ENCODE measurements around the gene FREY1. TPM values are rescaled to one million over a fixed set of nuclear protein-coding genes. Genes with fewer than 3 reads are reported as not detected.
A peak's percentile ranks its signal among the peaks of the same experiment; 100 is the strongest.

The FREY1 gene
- total and polyA plus RNA-seq, 8 donors: 0.33 to 9.9 (median 3.6) TPM; not detected in 4

DNA sequence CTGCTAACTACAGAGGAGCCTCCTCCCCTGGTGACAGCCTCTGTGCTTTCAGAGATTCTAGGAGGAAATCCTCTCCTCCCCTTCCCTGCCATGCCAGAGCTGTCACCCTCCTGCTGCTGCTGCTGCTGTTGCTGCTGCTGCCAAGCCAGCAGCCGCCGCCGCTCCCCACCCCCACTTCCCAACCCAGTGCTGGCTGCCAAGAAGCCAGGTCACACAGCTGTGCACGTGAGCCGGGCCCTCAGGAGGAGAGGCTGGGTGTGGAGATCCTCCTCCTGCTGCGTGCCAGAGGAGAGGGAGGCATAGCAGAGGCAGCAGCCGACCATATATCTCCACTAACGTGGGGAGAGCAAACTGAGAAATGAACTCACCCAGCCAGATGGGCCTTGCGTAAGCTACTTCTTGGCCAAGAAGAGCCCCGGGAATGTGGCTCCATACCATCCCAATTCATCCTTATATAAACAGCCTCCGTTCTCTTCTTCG is 47.4 kb downstream of the FREY1 start:
- WGBS, 5 donors: 21 to 39% (median 28%) methylated on average over 12 of the region's 12 CpGs
- DNase-seq: peak; percentile 95
- H3K36me3 ChIP-seq: peaks cover 53 to 88% (median 80%) of the 10 kb centered on the region in 4 donors
- H3K9me3 ChIP-seq: no peaks in the 10 kb centered on the region
- H3K4me3 ChIP-seq: no peak overlapping the region
- peak overlapping the region; percentile 73 to 95 (median 76) for H3K27ac ChIP-seq
- no peaks in the 10 kb centered on the region for H3K27me3 ChIP-seq
- H3K4me1 ChIP-seq: peaks cover 39 to 67% (median 53%) of the 10 kb centered on the region in 4 donors
- TF ChIP-seq EP300 (IDR thresholded peaks at IDR 0.05) (peak; percentile 70), POLR2AphosphoS5 (IDR thresholded peaks at IDR 0.05) (peak; percentile 87 to 99 (median 94)), POLR2A (IDR thresholded peaks at IDR 0.05) (no peak)
- TF ChIP-seq, protein P1, sequence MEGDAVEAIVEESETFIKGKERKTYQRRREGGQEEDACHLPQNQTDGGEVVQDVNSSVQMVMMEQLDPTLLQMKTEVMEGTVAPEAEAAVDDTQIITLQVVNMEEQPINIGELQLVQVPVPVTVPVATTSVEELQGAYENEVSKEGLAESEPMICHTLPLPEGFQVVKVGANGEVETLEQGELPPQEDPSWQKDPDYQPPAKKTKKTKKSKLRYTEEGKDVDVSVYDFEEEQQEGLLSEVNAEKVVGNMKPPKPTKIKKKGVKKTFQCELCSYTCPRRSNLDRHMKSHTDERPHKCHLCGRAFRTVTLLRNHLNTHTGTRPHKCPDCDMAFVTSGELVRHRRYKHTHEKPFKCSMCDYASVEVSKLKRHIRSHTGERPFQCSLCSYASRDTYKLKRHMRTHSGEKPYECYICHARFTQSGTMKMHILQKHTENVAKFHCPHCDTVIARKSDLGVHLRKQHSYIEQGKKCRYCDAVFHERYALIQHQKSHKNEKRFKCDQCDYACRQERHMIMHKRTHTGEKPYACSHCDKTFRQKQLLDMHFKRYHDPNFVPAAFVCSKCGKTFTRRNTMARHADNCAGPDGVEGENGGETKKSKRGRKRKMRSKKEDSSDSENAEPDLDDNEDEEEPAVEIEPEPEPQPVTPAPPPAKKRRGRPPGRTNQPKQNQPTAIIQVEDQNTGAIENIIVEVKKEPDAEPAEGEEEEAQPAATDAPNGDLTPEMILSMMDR (IDR thresholded peaks at IDR 0.05): no peak
- intact Hi-C loops (cut with DNase I; ENCODE audit: low total_unique reads): no loop called here

DNA sequence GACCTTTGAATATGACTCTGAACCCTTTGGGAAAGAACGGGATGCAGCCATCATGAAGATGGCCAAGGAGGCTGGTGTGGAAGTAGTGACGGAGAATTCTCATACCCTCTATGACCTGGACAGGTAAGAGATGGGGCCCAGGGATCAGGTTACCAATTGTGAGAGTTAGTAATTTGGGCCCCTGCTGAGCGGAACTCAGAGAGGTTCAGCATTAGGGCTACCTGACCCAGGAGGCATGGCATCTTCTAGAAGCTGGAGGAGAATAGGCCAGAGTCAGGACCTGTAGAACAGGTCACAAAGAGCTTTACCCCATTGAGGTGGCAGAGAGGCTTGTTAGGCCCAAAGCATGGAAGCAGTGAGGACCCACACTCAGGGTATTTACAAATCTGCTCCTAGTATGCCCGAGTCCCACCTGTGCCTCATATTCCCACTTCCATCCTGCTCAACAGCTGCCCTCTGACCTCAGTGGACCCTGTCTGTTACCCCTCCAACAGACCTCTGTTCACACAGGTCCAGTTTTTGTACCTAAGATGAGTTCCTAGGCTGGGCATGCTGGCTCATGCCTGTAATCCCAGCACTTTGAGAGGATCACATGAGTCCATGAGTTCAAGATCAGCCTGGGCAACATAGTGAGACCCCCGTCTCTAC is 48.2 kb downstream of the FREY1 start:
- TF ChIP-seq EP300 (IDR thresholded peaks at IDR 0.05) (no peak), POLR2AphosphoS5 (IDR thresholded peaks at IDR 0.05) (no peak), POLR2A (IDR thresholded peaks at IDR 0.05) (no peak)
- TF ChIP-seq, protein P1 (IDR thresholded peaks at IDR 0.05): no peak
- H3K9me3 ChIP-seq: no peaks in the 10 kb centered on the region
- intact Hi-C loops (cut with DNase I; ENCODE audit: low total_unique reads): no loop called here
- no peak overlapping the region for H3K4me3 ChIP-seq
- H3K27ac ChIP-seq: peak overlapping the region; percentile 73 to 95 (median 76)
- H3K4me1 ChIP-seq: peaks cover 40 to 75% (median 58%) of the 10 kb centered on the region in 4 donors
- no peak for DNase-seq
- WGBS, 5 donors: 60 to 78% (median 67%) methylated on average over 5 of the region's 5 CpGs
- no peaks in the 10 kb centered on the region for H3K27me3 ChIP-seq
- peaks cover 45 to 80% (median 72%) of the 10 kb centered on the region in 4 donors for H3K36me3 ChIP-seq

DNA sequence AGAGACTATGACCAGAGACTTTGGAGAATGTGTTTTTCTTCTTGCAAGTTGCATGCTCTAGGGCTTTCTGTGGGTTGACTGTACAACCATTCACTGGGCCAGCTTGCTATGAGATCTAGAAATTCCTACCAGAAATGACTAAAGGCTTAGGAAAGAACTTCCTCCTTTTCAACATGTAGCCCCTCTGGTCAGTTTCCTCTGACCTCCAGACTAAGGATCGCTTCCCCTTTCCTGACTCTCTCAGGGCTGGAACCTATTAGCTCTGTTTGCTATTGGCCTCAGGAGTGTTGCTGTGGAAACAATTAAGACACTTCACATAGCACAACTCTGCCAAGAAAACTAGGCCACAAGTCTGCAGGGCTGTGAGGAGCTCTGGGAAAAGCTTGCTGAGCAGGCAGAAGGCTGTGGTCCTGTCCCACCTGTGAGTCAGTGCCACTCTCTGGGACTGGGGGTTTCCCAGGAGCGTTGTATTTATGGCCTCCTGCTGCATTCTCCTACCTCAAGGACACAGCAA is 49.1 kb downstream of the FREY1 start:
- H3K27ac ChIP-seq: peak overlapping the region; percentile 73 to 95 (median 76)
- 13 to 18% (median 18%) methylated on average over 2 of the region's 2 CpGs for WGBS, 5 donors
- intact Hi-C loops (cut with DNase I; ENCODE audit: low total_unique reads): no loop called here
- no peak overlapping the region for H3K4me3 ChIP-seq
- no peaks in the 10 kb centered on the region for H3K27me3 ChIP-seq
- DNase-seq: peak; percentile 44 to 88
- TF ChIP-seq, protein P1 (IDR thresholded peaks at IDR 0.05): no peak
- TF ChIP-seq POLR2AphosphoS5 (IDR thresholded peaks at IDR 0.05): peak in 2 of 3 donors; percentile 12 to 28
- no peak for TF ChIP-seq EP300 (IDR thresholded peaks at IDR 0.05)
- no peak for TF ChIP-seq POLR2A (IDR thresholded peaks at IDR 0.05)
- H3K4me1 ChIP-seq: peaks cover 48 to 83% (median 66%) of the 10 kb centered on the region in 4 donors
- peaks cover 36 to 71% (median 65%) of the 10 kb centered on the region in 4 donors for H3K36me3 ChIP-seq
- no peaks in the 10 kb centered on the region for H3K9me3 ChIP-seq

Other genes starting within 250 kb of the FREY1 start
- gene CHST1, start 241.6 kb downstream of the FREY1 start, total RNA-seq: 1 to 10 TPM in 2 of 5 donors, under 1 TPM in 1, not detected in 2; 0.37 to 4.9 (median 1.7) TPM
- gene CHST1, start 241.6 kb downstream of the FREY1 start, polyA plus RNA-seq: 1 to 10 TPM in 2 of 3 donors, under 1 TPM in 1; 0.65 to 2.4 (median 1.7) TPM
- gene SLC35C1, start 102.1 kb downstream of the FREY1 start, total RNA-seq: 10 to 100 TPM in 2 of 5 donors, 1 to 10 TPM in 3; 7.6 to 21.4 (median 9.9) TPM
- gene SLC35C1, start 102.1 kb downstream of the FREY1 start, polyA plus RNA-seq: 10 to 100 TPM in 1 of 3 donors, 1 to 10 TPM in 2; 8.4 to 12.7 (median 9.0) TPM
- gene CRY2, start 59.8 kb downstream of the FREY1 start, total RNA-seq: 10 to 100 TPM; 20.4 to 45.9 (median 38.4) TPM
- gene CRY2, start 59.8 kb downstream of the FREY1 start, polyA plus RNA-seq: 10 to 100 TPM in 1 of 3 donors, 1 to 10 TPM in 2; 8.2 to 13.3 (median 9.8) TPM
- gene MAPK8IP1, start 21.6 kb downstream of the FREY1 start, total RNA-seq: 1 to 10 TPM in 4 of 5 donors, not detected in 1; 2.9 to 8.0 (median 6.2) TPM
- 1 to 10 TPM; 4.9 to 8.3 (median 7.6) TPM for gene MAPK8IP1, start 21.6 kb downstream of the FREY1 start, polyA plus RNA-seq
- 10 to 100 TPM in 4 of 5 donors, 1 to 10 TPM in 1; 9.9 to 72.7 (median 41.9) TPM for gene PEX16, start 10.6 kb upstream of the FREY1 start, total RNA-seq
- 10 to 100 TPM; 35.5 to 44.2 (median 38.5) TPM for gene PEX16, start 10.6 kb upstream of the FREY1 start, polyA plus RNA-seq
- gene LARGE2, start 15.4 kb upstream of the FREY1 start, total RNA-seq: 10 to 100 TPM in 1 of 5 donors, 1 to 10 TPM in 2, not detected in 2; 4.2 to 11.3 (median 7.6) TPM
- 10 to 100 TPM; 13.8 to 45.1 (median 17.4) TPM for gene LARGE2, start 15.4 kb upstream of the FREY1 start, polyA plus RNA-seq
- 10 to 100 TPM in 4 of 5 donors, 1 to 10 TPM in 1; 6.1 to 67.0 (median 22.2) TPM for gene PHF21A, start 214.2 kb upstream of the FREY1 start, total RNA-seq
- 10 to 100 TPM; 10.1 to 15.1 (median 11.9) TPM for gene PHF21A, start 214.2 kb upstream of the FREY1 start, polyA plus RNA-seq

Data from stomach (tissue), 9 donors.